Activated CD4-positive, alpha-beta memory T cell treated with anti-CD3 and anti-CD28 coated beads for 36 hours (primary cell): ENCODE results near the gene ZNF384. TPM values are rescaled to one million over a fixed set of nuclear protein-coding genes. Genes with fewer than 3 reads are reported as not detected.
A peak's percentile ranks its signal among the peaks of the same experiment; 100 is the strongest.

Experiments
- CTCF ChIA-PET: fragments of 350-600 bp; sonication (Branson Sonifier 250); formaldehyde crosslinking; loops from one replicate; lab custom pipeline; 2021; ENCODE audit warnings: antibody characterized with exemption, inconsistent platforms; lab: Charles Lee
- POLR2A ChIA-PET: fragments of 350-600 bp; sonication (Branson Sonifier 250); formaldehyde crosslinking; loops from one replicate; lab custom pipeline; 2021; ENCODE audit warnings: antibody characterized with exemption; lab: Charles Lee
- DNase-seq: peaks from one replicate; pipeline ENCODE4 v3.0.0-alpha.2; 2020
- H3K27ac Mint-ChIP-seq: one replicate; pipeline ENCODE4 v1.8.0; 2021; ENCODE audit warnings: mixed read lengths
- H3K27me3 Mint-ChIP-seq: one replicate; pipeline ENCODE4 v1.8.0; 2021; ENCODE audit warnings: mixed read lengths
- H3K36me3 Mint-ChIP-seq: one replicate; pipeline ENCODE4 v1.8.0; 2021; ENCODE audit warnings: mixed read lengths
- H3K4me1 Mint-ChIP-seq: one replicate; pipeline ENCODE4 v1.8.0; 2021; ENCODE audit warnings: low read depth, mixed read lengths
- H3K4me3 Mint-ChIP-seq: one replicate; pipeline ENCODE4 v1.8.0; 2021; ENCODE audit warnings: mild to moderate bottlenecking, mixed read lengths
- H3K9me3 Mint-ChIP-seq: one replicate; pipeline ENCODE4 v1.8.0; 2021; ENCODE audit warnings: mixed read lengths
- intact Hi-C: fragments of 100-400 bp; cut with micrococcal nuclease; formaldehyde crosslinking; loops from one replicate; pipeline ENCODE4 v1.15.1; 2023
- total RNA-seq, 2 experiments: library from RNA; stranded (reverse); gene quantifications; one replicate each; pipeline ENCODE4 v1.2.3, GENCODE V29; 2021

Gene ZNF384
- total RNA-seq, 2 experiments from 2014 or later, result 55.3 to 56.3 TPM

GRCh38 chr12:6684609-6685008, 4.6 kb downstream of the ZNF384 start:
- ChIA-PET CTCF (interaction anchor here (0.6 to 2.2 kb wide), 43 partner anchors 8 to 168 kb away, joined by 3 to 20 read pairs (median 4); partner anchors contain the start of genes CD4, CDCA3, COPS7A and MLF2), POLR2A (interaction anchor here (0.6 to 1.0 kb wide), 4 partner anchors 10 to 145 kb away, joined by 3 to 5 read pairs (median 4); partner anchors contain the start of gene COPS7A)
- peak; percentile 69 for DNase-seq
- Mint-ChIP-seq H3K27ac (peak overlapping the region; percentile 46), H3K36me3 (peaks cover 30% of the 10 kb centered on the region), H3K9me3 (no peaks in the 10 kb centered on the region), H3K4me3 (no peak overlapping the region), H3K4me1 (peaks cover 53% of the 10 kb centered on the region), H3K27me3 (no peaks in the 10 kb centered on the region)
- intact Hi-C loops, result loop anchor here (1.0 to 10.0 kb wide), 5 partner anchors 67 to 260 kb away; partner anchors contain the start of gene P3H3

DNA sequence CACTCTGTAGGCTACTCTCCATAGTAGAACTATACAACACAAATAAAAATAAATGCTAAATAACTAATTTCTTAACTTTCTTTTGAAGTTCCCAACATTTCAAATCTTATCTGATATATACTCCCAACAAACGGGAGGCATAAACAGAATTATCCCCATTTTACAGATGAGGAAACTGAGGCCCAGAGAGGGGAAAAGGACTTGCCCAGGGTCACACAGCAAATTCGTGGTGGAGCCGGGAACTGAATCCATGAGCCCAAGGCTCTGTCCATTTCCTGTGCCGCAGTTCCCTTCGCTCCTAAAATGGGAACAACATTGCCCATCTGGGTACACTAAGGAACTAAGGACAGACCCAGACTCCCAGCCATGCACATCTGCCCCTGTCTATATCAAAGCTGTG, 12.2 kb downstream of the ZNF384 start:
- no peaks in the 10 kb centered on the region for H3K9me3 Mint-ChIP-seq
- H3K27ac Mint-ChIP-seq, result no peak overlapping the region
- peaks cover 52% of the 10 kb centered on the region for H3K36me3 Mint-ChIP-seq
- no peak overlapping the region for H3K4me3 Mint-ChIP-seq
- ChIA-PET POLR2A (no interaction called here), CTCF (no interaction called here)
- intact Hi-C loops, result no loop called here
- peaks cover 6% of the 10 kb centered on the region for H3K4me1 Mint-ChIP-seq
- H3K27me3 Mint-ChIP-seq, result no peaks in the 10 kb centered on the region
- DNase-seq, result no peak

DNA sequence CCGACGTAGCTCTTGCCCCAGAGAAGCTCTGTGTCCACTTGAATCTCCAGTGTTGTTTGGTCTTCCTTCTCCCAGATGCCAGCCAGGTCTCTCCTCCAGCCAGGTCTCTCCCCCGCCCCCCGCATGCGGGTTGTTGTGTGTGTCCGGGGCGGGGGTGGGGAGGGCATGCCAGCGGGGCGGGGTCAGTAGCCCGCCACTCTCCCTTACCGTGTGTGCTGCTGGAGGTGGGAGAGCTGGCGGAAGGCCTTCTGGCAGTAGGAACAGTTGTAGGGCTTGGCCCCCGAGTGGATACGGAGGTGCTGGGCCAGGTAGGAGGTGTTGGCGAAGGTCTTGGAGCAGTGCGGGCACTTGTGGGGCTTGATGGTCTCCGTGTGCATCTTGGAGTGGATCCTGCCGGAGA, 17.0 kb downstream of the ZNF384 start:
- Mint-ChIP-seq H3K4me3 (no peak overlapping the region), H3K27me3 (no peaks in the 10 kb centered on the region), H3K36me3 (peaks cover 61% of the 10 kb centered on the region), H3K4me1 (no peaks in the 10 kb centered on the region), H3K9me3 (no peaks in the 10 kb centered on the region), H3K27ac (no peak overlapping the region)
- intact Hi-C loops, result no loop called here
- CTCF ChIA-PET, result interaction anchor here (2.6 kb wide), 1 partner anchor 17 kb away, joined by 7 read pairs; the partner anchor contains the start of gene ZNF384
- DNase-seq, result no peak
- POLR2A ChIA-PET, result no interaction called here

DNA sequence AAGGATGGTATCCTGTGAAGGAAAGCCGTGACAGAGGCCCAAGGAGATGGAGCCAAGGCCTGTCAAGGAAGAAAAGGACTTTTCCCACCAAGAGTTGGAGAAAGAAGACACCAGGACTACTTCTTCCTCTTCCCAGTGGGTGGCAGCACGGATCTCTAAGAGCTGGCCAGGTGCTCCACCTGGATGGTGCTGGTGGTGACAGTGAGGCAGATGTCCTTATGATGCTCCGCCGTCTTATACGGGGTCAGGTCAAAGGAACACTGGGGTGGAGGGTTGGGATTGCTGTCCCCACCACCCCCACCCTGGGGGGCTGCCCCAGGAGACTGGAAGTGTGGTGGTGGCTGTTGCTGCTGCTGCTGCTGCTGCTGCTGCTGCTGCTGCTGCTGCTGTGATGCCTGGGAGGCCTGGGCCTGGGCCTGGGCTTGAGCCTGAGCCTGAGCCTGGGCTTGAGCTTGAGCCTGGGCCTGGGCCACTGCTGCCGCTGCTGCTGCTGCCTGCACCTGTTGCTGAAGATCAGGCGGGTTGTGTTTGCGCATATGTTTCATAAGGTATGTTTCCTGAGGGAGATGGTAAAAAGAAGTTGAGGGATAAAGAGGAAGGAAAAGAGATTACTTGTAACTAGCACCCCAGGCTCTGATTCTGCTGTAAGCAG, 21.5 kb downstream of the ZNF384 start:
- CTCF ChIA-PET, result interaction anchor here (0.9 to 1.2 kb wide), 4 partner anchors 21 to 111 kb away, joined by 3 to 4 read pairs (median 3); partner anchors contain the start of gene ZNF384
- Mint-ChIP-seq H3K9me3 (no peaks in the 10 kb centered on the region), H3K36me3 (peaks cover 49% of the 10 kb centered on the region), H3K27me3 (no peaks in the 10 kb centered on the region), H3K27ac (no peak overlapping the region), H3K4me3 (no peak overlapping the region), H3K4me1 (peaks cover 9% of the 10 kb centered on the region)
- no peak for DNase-seq
- intact Hi-C loops, result no loop called here
- POLR2A ChIA-PET, result no interaction called here

DNA sequence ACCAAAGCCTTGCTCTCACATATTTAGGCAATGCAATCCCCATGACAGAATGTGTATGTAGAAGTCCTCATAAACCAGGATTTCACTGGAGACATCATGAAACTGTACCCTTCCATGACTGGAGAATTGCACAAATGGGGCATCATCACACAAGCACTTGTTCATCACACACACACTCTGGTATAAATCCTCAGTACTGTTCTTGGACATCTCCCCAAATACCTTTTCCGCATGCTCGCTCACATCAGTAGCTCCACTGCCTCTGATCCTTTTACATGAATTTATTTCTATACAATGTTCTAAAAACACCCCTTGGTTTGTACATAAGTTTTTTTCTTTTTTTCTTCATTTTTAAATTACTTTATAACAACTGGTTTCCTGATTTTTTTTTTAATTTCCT, 23.0 kb downstream of the ZNF384 start:
- Mint-ChIP-seq H3K27ac (no peak overlapping the region), H3K4me3 (no peak overlapping the region), H3K9me3 (no peaks in the 10 kb centered on the region), H3K36me3 (peaks cover 36% of the 10 kb centered on the region), H3K4me1 (peaks cover 17% of the 10 kb centered on the region), H3K27me3 (no peaks in the 10 kb centered on the region)
- intact Hi-C loops, result no loop called here
- ChIA-PET CTCF (interaction anchor here (3.6 kb wide), 1 partner anchor 18 kb away, joined by 18 read pairs; no protein-coding TSS in a partner anchor), POLR2A (no interaction called here)
- DNase-seq, result no peak

DNA sequence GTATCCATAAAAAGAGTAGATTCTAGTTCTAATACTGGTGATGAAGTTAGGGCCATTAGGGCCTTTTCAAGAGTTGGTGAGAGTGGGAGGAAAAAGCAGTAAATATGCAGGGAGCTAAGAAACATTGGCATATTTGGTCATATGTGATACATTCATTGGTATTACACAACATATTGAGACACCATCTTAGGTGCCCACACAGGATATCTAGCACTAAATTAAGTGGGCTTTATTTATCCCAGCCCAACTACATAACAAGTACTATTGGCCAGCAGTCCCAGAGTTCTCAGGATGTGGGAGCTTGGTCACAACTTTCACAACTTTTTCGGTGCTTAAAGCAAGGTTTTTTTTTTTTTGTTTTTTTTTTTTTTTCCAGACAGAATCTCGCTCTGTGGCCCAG, 24.3 kb downstream of the ZNF384 start:
- H3K4me3 Mint-ChIP-seq, result no peak overlapping the region
- ChIA-PET CTCF (interaction anchor here (1.8 to 3.6 kb wide), 2 partner anchors 19 to 24 kb away, joined by 7 to 18 read pairs; partner anchors contain the start of gene ZNF384), POLR2A (no interaction called here)
- no peaks in the 10 kb centered on the region for H3K9me3 Mint-ChIP-seq
- H3K27me3 Mint-ChIP-seq, result no peaks in the 10 kb centered on the region
- H3K4me1 Mint-ChIP-seq, result peaks cover 17% of the 10 kb centered on the region
- no peak for DNase-seq
- peaks cover 27% of the 10 kb centered on the region for H3K36me3 Mint-ChIP-seq
- no peak overlapping the region for H3K27ac Mint-ChIP-seq
- intact Hi-C loops, result no loop called here

DNA sequence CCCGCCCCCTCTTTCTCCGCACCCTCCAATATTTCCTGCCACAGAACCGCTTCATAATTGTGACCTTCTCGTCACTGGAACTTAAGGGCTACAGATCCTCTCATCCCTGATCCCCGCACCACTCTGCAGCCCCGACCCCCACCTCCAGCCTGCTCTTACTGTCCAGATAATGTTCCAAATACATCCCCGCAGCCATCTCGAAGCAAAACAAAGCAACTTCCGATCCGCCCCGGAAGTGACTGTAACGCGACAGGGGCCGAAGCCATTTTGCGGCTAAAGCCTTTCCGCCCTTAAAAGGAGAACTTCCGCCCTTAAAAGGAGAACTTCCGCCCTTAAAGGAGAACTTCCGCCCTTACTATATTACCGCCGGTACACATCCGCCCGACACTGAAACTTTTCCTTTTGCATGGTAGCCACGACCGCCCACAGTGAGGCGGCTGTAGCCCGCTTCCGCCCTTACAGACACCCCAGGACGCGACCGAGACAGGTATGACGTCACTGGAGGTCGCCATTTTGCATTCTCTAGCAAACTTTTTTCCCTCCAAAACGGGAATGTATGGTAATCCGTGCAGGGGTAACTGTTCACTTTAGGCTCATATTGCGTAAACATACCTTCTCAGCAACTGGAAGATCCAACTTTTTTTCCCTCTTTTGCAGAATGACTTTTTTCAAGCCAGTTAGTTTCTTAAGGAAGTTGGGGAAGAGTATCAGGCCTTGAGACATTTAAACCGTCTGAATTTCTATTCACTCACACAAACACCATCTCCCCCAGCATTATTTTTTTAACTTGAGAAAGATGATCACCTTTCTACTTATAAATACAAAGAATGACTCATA, 26.1 kb downstream of the ZNF384 start, which contains the start of gene ING4:
ING4 (minus strand) TSS at position 214 of the 837 bp plus-strand sequence; CDS start at position 196, 18 bp downstream.
- ChIA-PET CTCF (interaction anchor here (0.6 to 1.8 kb wide), 2 partner anchors 26 to 117 kb away, joined by 3 to 7 read pairs; partner anchors contain the start of gene ZNF384), POLR2A (no interaction called here)
- Mint-ChIP-seq H3K4me1 (peaks cover 22% of the 10 kb centered on the region), H3K27me3 (no peaks in the 10 kb centered on the region), H3K36me3 (peaks cover 12% of the 10 kb centered on the region), H3K27ac (peak within 1 kb of the TSS; percentile 83), H3K9me3 (no peaks in the 10 kb centered on the region), H3K4me3 (peak within 1 kb of the TSS; percentile 91)
- intact Hi-C loops, result loop anchor here (1.0 to 2.0 kb wide), 6 partner anchors 26 to 189 kb away; partner anchors contain the start of genes COPS7A, MRPL51, USP5 and ZNF384
- DNase-seq, result peak; percentile 98

GRCh38 chr12:6662602-6662905, 26.6 kb downstream of the ZNF384 start:
- peaks cover 22% of the 10 kb centered on the region for H3K4me1 Mint-ChIP-seq
- H3K4me3 Mint-ChIP-seq, result peak overlapping the region; percentile 91
- POLR2A ChIA-PET, result no interaction called here

DNA sequence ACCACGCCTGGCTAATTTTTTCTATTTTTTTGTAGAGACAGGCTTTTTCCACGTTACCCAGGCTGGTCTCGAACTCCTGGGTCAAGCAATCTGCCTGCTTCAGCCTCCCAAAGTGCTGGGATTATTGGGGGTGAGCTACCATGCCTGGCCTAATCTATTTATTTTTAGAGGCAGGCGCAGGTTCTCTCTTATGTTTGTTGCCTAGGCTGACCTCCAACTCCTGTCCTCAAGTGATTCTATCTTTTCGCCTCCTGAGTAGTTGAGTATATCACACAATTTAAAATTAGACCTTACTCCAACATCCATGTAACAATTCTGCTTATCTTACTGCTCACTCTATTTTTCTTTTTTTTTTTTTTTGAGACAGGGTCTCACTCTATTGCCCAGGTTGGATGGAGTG, 35.2 kb downstream of the ZNF384 start:
- peaks cover 4% of the 10 kb centered on the region for H3K4me1 Mint-ChIP-seq
- POLR2A ChIA-PET, result no interaction called here
- intact Hi-C loops, result no loop called here
- H3K9me3 Mint-ChIP-seq, result no peaks in the 10 kb centered on the region
- CTCF ChIA-PET, result no interaction called here
- DNase-seq, result no peak
- no peak overlapping the region for H3K4me3 Mint-ChIP-seq
- no peaks in the 10 kb centered on the region for H3K27me3 Mint-ChIP-seq
- no peak overlapping the region for H3K27ac Mint-ChIP-seq
- peaks cover 23% of the 10 kb centered on the region for H3K36me3 Mint-ChIP-seq

More at GRCh38 chr12:6662602-6662905, 26.6 kb downstream of the ZNF384 start:
- Mint-ChIP-seq H3K9me3 (no peaks in the 10 kb centered on the region), H3K27me3 (no peaks in the 10 kb centered on the region), H3K27ac (peak overlapping the region; percentile 83), H3K36me3 (peaks cover 6% of the 10 kb centered on the region)
- DNase-seq, result no peak
- intact Hi-C loops, result loop anchor here (2.0 kb wide), 1 partner anchor 30 kb away; no protein-coding TSS in a partner anchor
- CTCF ChIA-PET, result no interaction called here

GRCh38 chr12:6653342-6653741, 35.8 kb downstream of the ZNF384 start:
- DNase-seq, result no peak
- Mint-ChIP-seq H3K27ac (no peak overlapping the region), H3K4me3 (no peak overlapping the region), H3K36me3 (peaks cover 24% of the 10 kb centered on the region), H3K27me3 (no peaks in the 10 kb centered on the region), H3K9me3 (no peaks in the 10 kb centered on the region), H3K4me1 (no peaks in the 10 kb centered on the region)
- intact Hi-C loops, result no loop called here
- CTCF ChIA-PET, result interaction anchor here (0.6 kb wide), 1 partner anchor 183 kb away, joined by 3 read pairs; no protein-coding TSS in a partner anchor
- POLR2A ChIA-PET, result no interaction called here

GRCh38 chr12:6652391-6652790, 36.8 kb downstream of the ZNF384 start:
- Mint-ChIP-seq H3K27me3 (no peaks in the 10 kb centered on the region), H3K9me3 (no peaks in the 10 kb centered on the region), H3K4me3 (no peak overlapping the region), H3K4me1 (no peaks in the 10 kb centered on the region), H3K36me3 (peaks cover 30% of the 10 kb centered on the region), H3K27ac (no peak overlapping the region)
- ChIA-PET CTCF (interaction anchor here (0.6 to 1.3 kb wide), 2 partner anchors 27 to 184 kb away, joined by 3 read pairs; no protein-coding TSS in a partner anchor), POLR2A (no interaction called here)
- no peak for DNase-seq
- intact Hi-C loops, result no loop called here

GRCh38 chr12:6650832-6651231, 38.3 kb downstream of the ZNF384 start:
- H3K27ac Mint-ChIP-seq, result no peak overlapping the region
- peaks cover 5% of the 10 kb centered on the region for H3K4me1 Mint-ChIP-seq
- no peaks in the 10 kb centered on the region for H3K27me3 Mint-ChIP-seq

More at GRCh38 chr12:6650832-6651231, 38.3 kb downstream of the ZNF384 start:
- POLR2A ChIA-PET, result no interaction called here
- DNase-seq, result no peak
- intact Hi-C loops, result no loop called here
- H3K36me3 Mint-ChIP-seq, result peaks cover 34% of the 10 kb centered on the region
- CTCF ChIA-PET, result no interaction called here
- H3K9me3 Mint-ChIP-seq, result no peaks in the 10 kb centered on the region
- H3K4me3 Mint-ChIP-seq, result no peak overlapping the region
